HG02981 (cell line): ENCODE data around the gene SUGCT.

ENCODE experiments used
- ATAC-seq: cut with Tn5 transposase; IDR thresholded peaks from one replicate; pipeline ENCODE4 v1.9.1; 2021; ENCODE audit warnings: mild to moderate bottlenecking, moderate library complexity; ENCODE audit not compliant: unreplicated experiment

SUGCT gene

DNA sequence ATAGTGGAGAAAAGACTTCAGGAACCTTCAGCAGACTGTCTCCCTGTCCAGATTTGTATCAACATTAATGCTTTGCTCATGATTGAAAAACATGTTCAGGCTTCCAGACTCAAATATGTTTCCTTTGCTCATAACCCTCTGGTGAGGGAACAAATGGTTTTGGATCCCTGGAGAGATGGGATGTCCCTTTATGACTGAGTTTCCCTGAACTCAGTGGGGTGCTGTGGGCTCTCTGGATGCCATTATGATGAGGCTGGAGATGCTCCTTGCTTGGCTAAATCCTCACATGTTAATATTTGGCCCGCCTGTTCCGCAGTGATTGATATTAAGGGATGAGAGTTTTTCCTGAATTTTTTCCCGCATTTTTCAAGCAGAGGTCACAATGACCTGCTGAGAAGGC is 749.4 kb downstream of the SUGCT start:
- ATAC-seq, result no peak

- ATAC-seq, result no peak
These were observed 750.7 kb downstream of the SUGCT start for GRCh38 chr7:40885503-40885902.

DNA sequence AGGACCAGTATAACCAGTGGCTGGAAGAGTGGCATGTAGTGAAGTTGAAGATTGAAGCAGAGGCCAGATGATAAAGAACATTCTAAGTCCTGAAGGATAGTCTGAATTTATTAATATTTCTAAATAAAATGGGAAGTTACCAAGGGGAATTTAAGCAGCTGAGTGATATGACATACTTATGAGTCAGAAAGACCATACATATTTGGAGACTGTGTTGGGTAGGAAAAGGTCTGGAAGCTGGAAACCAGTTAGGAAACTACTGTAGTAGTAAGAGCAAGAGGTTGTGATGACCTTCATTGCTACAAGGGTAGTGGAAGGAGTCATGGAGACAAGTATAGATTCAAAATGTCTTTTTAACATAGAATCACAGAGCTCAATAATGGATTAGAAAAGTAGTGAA is 752.3 kb downstream of the SUGCT start:
- no peak for ATAC-seq

DNA sequence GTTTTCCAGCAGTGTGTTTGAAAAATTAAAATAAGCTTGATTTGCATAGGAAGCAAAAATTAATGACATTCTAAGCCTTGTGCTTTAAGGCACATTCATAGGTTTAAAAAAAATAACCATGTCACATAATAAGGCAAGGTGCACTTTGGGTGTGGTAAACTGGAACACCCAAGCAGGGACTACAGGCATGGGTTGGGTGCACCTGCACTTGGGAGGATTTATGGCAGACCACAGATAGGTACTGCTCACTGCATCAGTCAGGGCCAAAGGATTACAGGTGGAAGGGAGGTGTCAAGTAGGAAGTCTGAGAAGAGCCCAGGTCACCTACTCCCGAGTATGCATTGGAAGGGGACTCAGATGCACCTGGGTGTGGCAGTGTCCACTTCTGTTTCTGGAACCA is 753.7 kb downstream of the SUGCT start:
- ATAC-seq, result no peak

GRCh38 chr7:40889099-40889498 is 754.3 kb downstream of the SUGCT start:
- ATAC-seq, result no peak

- ATAC-seq, result no peak
These were observed 754.7 kb downstream of the SUGCT start for GRCh38 chr7:40889539-40889938.

DNA sequence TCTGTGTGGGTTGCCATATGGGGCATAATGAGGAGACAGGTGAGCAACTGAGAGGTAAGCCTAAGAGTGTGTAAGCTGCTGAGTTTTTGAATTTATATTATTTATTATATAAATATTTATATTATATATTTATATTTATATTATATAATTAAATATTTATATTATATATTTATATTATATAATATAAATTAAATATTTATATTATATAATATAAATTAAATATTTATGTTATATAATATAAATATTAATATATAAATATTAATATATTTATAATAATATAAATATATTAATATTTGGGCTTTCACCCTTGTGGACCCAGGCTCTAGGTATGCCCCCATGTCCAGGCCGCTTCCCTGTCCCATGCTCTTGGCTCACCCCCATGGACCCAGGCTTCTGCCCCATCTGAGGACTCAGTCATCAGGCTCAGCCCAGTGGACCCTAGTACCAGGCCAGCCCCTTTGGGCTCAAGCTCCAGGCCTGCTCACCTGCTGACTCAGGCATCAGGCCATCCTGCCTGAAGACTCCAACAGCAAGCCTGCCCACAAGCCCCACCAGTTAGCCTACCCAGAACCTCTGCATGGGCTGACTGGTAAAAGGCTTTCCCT is 755.4 kb downstream of the SUGCT start:
- ATAC-seq, result no peak

DNA sequence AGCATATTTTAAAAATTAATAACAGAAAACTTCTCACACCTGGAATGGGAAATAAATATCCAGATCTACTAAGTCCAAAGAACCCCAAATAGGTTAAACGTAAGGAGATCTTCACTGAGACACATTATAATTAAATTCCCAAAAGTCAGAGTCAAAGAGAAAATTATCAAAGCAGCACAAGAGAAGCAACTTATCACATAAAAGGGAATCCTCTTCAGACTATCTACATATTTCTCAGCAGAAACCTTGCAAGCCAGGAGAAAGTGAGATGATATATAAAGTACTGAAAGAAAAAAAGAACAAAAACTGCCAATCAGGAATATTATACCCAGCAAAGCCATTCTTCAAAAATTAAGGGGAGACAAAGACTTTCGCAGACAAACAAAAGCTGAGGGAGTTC is 756.4 kb downstream of the SUGCT start:
- no peak for ATAC-seq

- ATAC-seq, result no peak
These were observed 764.3 kb downstream of the SUGCT start for GRCh38 chr7:40899151-40899550.

DNA sequence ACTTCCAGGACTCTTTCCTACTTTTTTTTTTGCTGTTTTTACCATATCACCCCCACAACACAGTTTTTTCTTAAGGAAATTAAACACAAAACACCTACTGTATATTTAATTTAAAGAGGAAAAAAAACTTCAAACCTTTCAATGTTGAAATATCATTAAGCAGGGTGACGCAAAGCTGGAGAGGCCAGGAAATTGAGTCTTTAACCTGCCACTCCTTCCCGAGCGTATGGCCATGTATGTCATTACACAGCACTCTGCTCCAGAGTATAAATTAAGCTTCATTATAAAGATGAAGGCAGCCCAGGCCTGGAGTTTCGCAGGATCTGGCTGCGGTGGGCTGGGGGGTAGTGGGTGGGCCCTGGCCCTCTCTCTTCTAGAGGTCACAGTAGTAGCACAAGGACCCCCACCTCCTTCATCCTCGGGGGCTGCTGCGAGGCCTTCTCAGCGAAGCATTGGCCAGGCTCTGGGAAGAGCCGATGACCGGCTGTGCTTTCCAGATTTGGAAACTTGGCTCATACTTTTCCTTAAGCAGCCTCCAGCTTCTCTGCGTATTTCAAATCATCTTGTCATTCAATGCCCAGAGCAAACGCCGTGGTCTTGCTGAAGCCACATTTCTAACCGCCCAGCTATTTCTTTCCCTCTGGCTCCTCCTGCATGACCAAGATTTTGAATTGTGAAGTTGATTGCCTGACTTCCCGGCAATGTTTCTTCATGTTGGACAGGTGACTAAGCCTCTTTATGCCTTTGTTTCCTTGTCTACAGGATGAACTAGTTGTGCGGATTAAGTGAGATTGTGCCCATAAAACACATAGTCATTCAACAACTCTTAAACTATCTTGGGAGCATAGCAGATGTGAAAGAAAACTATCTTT is 765.1 kb downstream of the SUGCT start:
- ATAC-seq, result no peak

DNA sequence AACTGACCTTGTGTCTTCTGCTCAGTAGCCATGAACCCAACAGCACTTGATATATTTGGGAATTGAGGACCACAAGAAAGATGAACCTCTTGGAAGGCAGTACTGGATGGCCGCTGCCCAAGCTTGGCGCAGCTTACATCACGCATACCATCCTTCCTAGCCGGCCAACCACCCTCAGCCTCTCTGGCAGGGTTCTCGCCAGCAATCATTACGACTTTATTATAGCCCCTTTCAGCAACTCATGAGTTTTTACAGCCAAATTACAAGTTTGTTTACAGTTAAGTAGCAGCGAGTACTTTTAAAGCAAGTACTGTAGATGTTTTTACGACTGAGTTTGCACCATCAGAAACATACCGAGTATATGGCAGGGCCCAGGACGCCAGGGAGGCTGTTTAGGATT is 769.1 kb downstream of the SUGCT start:
- no peak for ATAC-seq

- no peak for ATAC-seq
These were observed 772.5 kb downstream of the SUGCT start for GRCh38 chr7:40907286-40907685.

GRCh38 chr7:40909346-40909980 is 774.7 kb downstream of the SUGCT start:
- no peak for ATAC-seq
